SHP77 treated with DMSO at 0.1 percent for 48 hours (cell line): ENCODE data around the gene WDR62.
"Not testable (repeated sequence)": the region's sequence is repeated elsewhere in the genome, so short reads cannot be mapped to it uniquely, and the experiment has no call there.

Source experiments
- DNase-seq: peaks from one replicate; lab custom pipeline; 2025; lab: John Stamatoyannopoulos, UW

Gene WDR62

GRCh38 chr19:36110487-36111199 lies 55.9 kb downstream of the WDR62 start, which contains the start of gene OVOL3:
TSS of gene OVOL3 (plus strand) at chr19:36111143. CDS start at chr19:36111203, 60 bp downstream.
- no peak for DNase-seq

GRCh38 chr19:36111200-36111539 lies 56.5 kb downstream of the WDR62 start:
- no peak for DNase-seq

- DNase-seq: no peak
Observed at GRCh38 chr19:36112678-36113077, 58.0 kb downstream of the WDR62 start.

- no peak for DNase-seq
Observed at GRCh38 chr19:36113425-36113824, 58.7 kb downstream of the WDR62 start.

GRCh38 chr19:36113894-36114720 lies 59.4 kb downstream of the WDR62 start:
- no peak for DNase-seq

- peak; percentile 99 for DNase-seq
Observed at GRCh38 chr19:36114721-36115452, 60.2 kb downstream of the WDR62 start, which contains the start of gene POLR2I. TSS of gene POLR2I (minus strand) at chr19:36114875. CDS start at chr19:36114856, 19 bp downstream.

GRCh38 chr19:36115453-36116343 lies 61.0 kb downstream of the WDR62 start, which contains the start of gene TBCB:
TSS of gene TBCB (plus strand) at chr19:36115468. CDS start at chr19:36115561, 93 bp downstream.
- no peak for DNase-seq

- DNase-seq: no peak
Observed at GRCh38 chr19:36116344-36116637, 61.6 kb downstream of the WDR62 start.

GRCh38 chr19:36120092-36120983 lies 65.6 kb downstream of the WDR62 start:
- DNase-seq: no peak

- no peak for DNase-seq
Observed at GRCh38 chr19:36120984-36121358, 66.3 kb downstream of the WDR62 start.

- DNase-seq: no peak
Observed at GRCh38 chr19:36121486-36122124, 66.9 kb downstream of the WDR62 start.

GRCh38 chr19:36125557-36125956 lies 70.9 kb downstream of the WDR62 start:
- DNase-seq: no peak

- DNase-seq: no peak
Observed at GRCh38 chr19:36128392-36128736, 73.7 kb downstream of the WDR62 start.

GRCh38 chr19:36131221-36131620 lies 76.5 kb downstream of the WDR62 start:
- not testable (repeated sequence) for DNase-seq

- not testable (repeated sequence) for DNase-seq
Observed at GRCh38 chr19:36134867-36135266, 80.2 kb downstream of the WDR62 start.

- DNase-seq: no peak
Observed at GRCh38 chr19:36136964-36137686, 82.4 kb downstream of the WDR62 start.

GRCh38 chr19:36139120-36139472 lies 84.4 kb downstream of the WDR62 start:
- no peak for DNase-seq

GRCh38 chr19:36139473-36140303 lies 85.0 kb downstream of the WDR62 start, which contains the start of gene CAPNS1:
TSS of gene CAPNS1 (plus strand) at chr19:36140066. CDS start at chr19:36141012, 946 bp downstream.
- DNase-seq: peak; percentile 86
